KMS-11 (cell line): ENCODE data around the gene SGCE.

ENCODE experiments used
- H2AFZ ChIP-seq: fragments of 200-600 bp; sonication (generic); 2 replicates; pipeline ENCODE4 v1.6.1; 2016; ENCODE audit warnings: antibody characterized with exemption, mixed run types, low read depth
- H3K27ac ChIP-seq: fragments of 200-600 bp; sonication (generic); 2 replicates; pipeline ENCODE4 v1.6.1; 2016; ENCODE audit warnings: mild to moderate bottlenecking, mixed run types
- H3K27me3 ChIP-seq: fragments of 200-600 bp; sonication (generic); 2 replicates; pipeline ENCODE4 v1.6.1; 2017; ENCODE audit warnings: mild to moderate bottlenecking, low read depth, mixed run types, moderate library complexity; ENCODE audit not compliant: insufficient read depth
- H3K36me3 ChIP-seq: fragments of 200-600 bp; sonication (generic); 2 replicates; pipeline ENCODE4 v1.6.1; 2017; ENCODE audit warnings: mild to moderate bottlenecking, mixed run types; ENCODE audit not compliant: insufficient read depth
- H3K4me1 ChIP-seq: fragments of 200-600 bp; sonication (generic); 2 replicates; pipeline ENCODE4 v1.6.1; 2016; ENCODE audit warnings: mild to moderate bottlenecking, low read depth, mixed run types; ENCODE audit not compliant: poor library complexity, severe bottlenecking
- H3K4me2 ChIP-seq: fragments of 200-600 bp; sonication (generic); 2 replicates; pipeline ENCODE4 v1.7.0; 2016; ENCODE audit warnings: mild to moderate bottlenecking, mixed run types
- H3K4me3 ChIP-seq: fragments of 200-600 bp; sonication (generic); IDR thresholded peaks from 2 replicates; pipeline ENCODE4 v1.6.1; 2017; ENCODE audit warnings: low read depth, low read length, mixed read lengths; ENCODE audit not compliant: insufficient read depth
- H3K79me2 ChIP-seq: fragments of 200-600 bp; sonication (generic); 2 replicates; pipeline ENCODE4 v1.6.1; 2016; ENCODE audit warnings: low read depth, mixed run types; ENCODE audit not compliant: insufficient read depth
- H3K9ac ChIP-seq: fragments of 200-600 bp; sonication (generic); 2 replicates; pipeline ENCODE4 v1.6.1; 2016; ENCODE audit warnings: mild to moderate bottlenecking, mixed run types
- H4K20me1 ChIP-seq: fragments of 200-600 bp; sonication (generic); 2 replicates; pipeline ENCODE4 v1.6.1; 2016; ENCODE audit warnings: mild to moderate bottlenecking, mixed run types; ENCODE audit not compliant: insufficient read depth
- TF ChIP-seq, protein P1 (sequence below): fragments of 200-600 bp; sonication (generic); conservative IDR thresholded peaks from 2 replicates; pipeline ENCODE4 v1.6.1; 2017; ENCODE audit warnings: low read depth, mild to moderate bottlenecking, antibody characterized with exemption, low read length, moderate library complexity, mixed read lengths

The SGCE gene

DNA sequence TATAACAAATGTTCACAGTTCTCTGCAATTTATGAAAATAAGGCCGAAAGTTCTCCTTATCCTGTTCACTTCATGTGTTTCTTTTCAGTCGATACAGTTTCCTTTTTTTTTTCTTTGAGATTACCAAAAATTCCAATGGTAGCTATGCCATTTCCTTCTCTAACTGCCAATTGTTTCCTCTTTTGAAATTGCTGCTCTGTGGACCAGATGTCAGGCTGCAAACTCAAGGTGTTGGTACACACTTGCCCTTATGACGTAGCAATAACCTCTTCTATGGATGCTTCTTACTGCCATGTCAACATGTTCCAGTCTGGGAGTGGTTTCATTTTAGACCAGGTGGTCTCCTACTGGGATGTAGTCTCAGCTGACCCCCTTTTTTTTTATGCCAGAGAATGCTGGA is 93.4 kb downstream of the SGCE start:
- Histone ChIP-seq H3K36me3 (no peaks in the 10 kb centered on the region), H3K4me1 (no peaks in the 10 kb centered on the region), H3K27ac (no peak overlapping the region)

DNA sequence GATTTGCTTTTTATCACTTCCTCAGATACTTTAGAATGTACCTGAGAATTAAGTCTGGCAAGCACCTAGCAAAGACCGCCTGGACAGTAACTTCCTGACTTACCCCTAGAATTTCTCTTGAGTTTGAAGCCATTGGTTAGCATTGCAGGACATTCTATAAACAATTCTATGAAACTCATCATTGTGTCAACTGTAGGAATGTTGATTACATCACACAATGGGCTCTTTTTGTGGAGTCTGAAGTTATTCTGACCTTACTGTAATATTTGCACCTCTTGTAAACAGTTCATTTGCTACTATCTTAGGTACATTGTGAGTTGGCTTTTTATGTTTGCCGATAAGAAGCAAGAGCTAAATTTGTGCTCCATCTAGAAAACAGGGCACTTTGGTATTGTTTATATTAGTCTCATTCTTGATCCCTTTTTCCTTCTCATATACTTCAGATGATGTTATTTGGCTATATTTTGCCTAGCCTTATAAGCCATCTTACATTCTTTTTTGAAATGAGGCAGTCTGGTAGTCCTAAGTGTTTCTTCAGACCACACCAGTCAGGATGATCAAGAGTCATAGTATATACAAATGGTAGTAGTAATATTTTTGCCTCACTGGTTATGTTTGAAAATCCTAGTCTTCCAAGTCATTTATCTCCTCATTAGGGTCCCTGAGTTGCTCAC is 94.0 kb downstream of the SGCE start:
- Histone ChIP-seq H3K36me3 (no peaks in the 10 kb centered on the region), H3K4me3 (no peak overlapping the region), H3K79me2 (no peaks in the 10 kb centered on the region), H3K4me1 (no peaks in the 10 kb centered on the region), H3K4me2 (no peak overlapping the region), H2AFZ (no peak overlapping the region), H4K20me1 (no peaks in the 10 kb centered on the region), H3K27ac (no peak overlapping the region), H3K9ac (no peak overlapping the region), H3K27me3 (no peaks in the 10 kb centered on the region)
- TF ChIP-seq, protein P1, sequence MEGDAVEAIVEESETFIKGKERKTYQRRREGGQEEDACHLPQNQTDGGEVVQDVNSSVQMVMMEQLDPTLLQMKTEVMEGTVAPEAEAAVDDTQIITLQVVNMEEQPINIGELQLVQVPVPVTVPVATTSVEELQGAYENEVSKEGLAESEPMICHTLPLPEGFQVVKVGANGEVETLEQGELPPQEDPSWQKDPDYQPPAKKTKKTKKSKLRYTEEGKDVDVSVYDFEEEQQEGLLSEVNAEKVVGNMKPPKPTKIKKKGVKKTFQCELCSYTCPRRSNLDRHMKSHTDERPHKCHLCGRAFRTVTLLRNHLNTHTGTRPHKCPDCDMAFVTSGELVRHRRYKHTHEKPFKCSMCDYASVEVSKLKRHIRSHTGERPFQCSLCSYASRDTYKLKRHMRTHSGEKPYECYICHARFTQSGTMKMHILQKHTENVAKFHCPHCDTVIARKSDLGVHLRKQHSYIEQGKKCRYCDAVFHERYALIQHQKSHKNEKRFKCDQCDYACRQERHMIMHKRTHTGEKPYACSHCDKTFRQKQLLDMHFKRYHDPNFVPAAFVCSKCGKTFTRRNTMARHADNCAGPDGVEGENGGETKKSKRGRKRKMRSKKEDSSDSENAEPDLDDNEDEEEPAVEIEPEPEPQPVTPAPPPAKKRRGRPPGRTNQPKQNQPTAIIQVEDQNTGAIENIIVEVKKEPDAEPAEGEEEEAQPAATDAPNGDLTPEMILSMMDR = no peak

More for the DNA sequence above, 93.4 kb downstream of the SGCE start:
- Histone ChIP-seq H2AFZ (no peak overlapping the region), H3K79me2 (no peaks in the 10 kb centered on the region), H3K4me3 (no peak overlapping the region), H3K27me3 (no peaks in the 10 kb centered on the region), H3K9ac (no peak overlapping the region), H4K20me1 (no peaks in the 10 kb centered on the region), H3K4me2 (no peak overlapping the region)
- TF ChIP-seq, protein P1 = no peak

DNA sequence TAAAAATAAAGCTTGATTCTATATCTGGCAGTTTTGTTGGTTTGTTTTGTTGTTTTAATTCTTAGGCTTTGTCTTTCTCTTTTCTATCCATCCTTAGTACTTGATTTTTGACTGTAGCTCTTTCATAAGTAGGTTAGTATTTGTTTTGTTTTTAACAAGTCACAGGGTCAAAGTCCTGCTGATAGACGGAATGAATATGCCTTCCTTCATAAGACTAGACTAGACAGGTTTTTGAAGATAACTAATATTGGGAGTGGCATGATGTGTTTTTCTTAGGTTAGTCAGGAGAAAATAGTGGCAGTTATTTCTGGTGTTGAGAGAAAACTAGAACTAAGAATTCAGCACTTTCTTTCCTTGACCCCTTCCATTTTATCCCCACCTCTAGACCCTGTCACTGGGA is 96.0 kb downstream of the SGCE start:
- H3K36me3 ChIP-seq = no peaks in the 10 kb centered on the region
- no peak overlapping the region for H3K4me2 ChIP-seq

DNA sequence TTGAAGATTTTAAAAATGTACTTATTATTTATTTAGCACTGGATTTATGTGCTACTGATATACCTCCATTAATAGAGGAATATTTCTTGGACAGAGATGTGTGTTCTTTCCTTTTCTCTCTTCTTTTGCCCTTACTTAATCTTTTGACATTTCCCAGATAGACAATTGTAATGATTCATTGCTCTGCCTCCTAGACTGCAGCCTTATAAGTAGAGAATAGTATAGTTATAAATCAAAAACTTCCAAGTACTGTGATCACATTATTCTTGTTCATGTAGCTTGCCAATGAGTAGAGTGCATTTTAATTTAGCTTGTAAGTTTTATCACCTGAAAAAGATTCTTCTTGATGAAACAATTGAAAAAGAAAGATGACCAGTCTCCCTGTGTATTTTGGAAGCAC is 98.7 kb downstream of the SGCE start:
- no peaks in the 10 kb centered on the region for H3K27me3 ChIP-seq
- TF ChIP-seq, protein P1 = no peak
- H3K4me2 ChIP-seq = no peak overlapping the region
- no peak overlapping the region for H2AFZ ChIP-seq
- H3K36me3 ChIP-seq = no peaks in the 10 kb centered on the region
- no peaks in the 10 kb centered on the region for H3K4me1 ChIP-seq
- H3K9ac ChIP-seq = no peak overlapping the region
- H3K79me2 ChIP-seq = no peaks in the 10 kb centered on the region
- H3K4me3 ChIP-seq = no peak overlapping the region
- no peaks in the 10 kb centered on the region for H4K20me1 ChIP-seq
- H3K27ac ChIP-seq = no peak overlapping the region

More for the DNA sequence above, 96.0 kb downstream of the SGCE start:
- Histone ChIP-seq H3K4me3 (no peak overlapping the region), H3K4me1 (no peaks in the 10 kb centered on the region), H3K9ac (no peak overlapping the region), H4K20me1 (no peaks in the 10 kb centered on the region), H3K27me3 (no peaks in the 10 kb centered on the region), H3K79me2 (no peaks in the 10 kb centered on the region), H3K27ac (no peak overlapping the region), H2AFZ (no peak overlapping the region)
- TF ChIP-seq, protein P1 = no peak
